GM18502 (cell line): ENCODE measurements around the gene CCDC71L.
"Not testable (repeated sequence)": the region's sequence is repeated elsewhere in the genome, so short reads cannot be mapped to it uniquely, and the experiment has no call there.

Experiments used
- ATAC-seq: cut with Tn5 transposase; IDR thresholded peaks from one replicate; pipeline ENCODE4 v1.9.1; 2021; ENCODE audit warnings: mild to moderate bottlenecking; ENCODE audit not compliant: unreplicated experiment, poor library complexity

The CCDC71L gene

DNA sequence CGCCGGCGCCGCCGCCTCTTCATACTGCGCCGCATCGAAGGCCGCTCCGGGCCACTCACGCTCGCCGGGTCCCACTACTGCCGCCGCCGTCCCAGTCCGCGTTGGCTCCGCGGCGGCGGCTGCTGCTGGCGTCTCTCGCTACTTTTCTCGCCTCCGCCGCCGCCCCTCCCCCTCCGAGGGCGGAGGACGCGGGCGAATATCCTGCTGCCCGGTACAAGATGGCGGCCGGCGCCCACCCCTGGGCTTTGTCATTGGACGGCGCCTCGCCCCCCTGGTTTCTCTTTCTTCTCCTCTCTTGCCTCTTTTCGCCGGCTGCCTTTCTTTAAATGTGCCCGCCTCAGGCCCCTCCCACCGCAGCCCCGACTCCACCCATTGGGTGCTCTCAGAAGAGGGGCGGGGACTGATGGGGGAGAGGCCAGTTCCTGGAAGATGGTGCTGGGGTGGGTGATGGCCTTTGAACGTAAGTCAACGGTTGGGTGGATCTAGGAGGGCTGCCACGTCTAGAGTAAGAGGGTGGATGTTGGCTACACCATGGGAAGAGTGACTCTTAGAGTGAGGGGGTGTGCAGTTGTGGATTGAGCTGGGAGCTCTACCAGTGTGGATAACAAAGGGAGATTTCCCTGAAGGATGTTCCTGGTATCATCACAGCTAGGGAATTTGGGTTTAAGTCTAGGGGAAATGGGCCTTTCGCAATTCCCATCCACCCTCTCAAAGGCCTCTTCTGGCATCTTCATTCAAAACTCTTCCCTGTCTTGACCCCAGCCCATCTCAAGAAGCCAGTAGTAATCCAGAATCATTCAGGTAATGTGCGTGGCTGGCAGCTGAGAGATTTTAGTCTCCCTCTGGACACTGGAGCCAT, at the start of gene CCDC71L:
Gene CCDC71L, minus strand, starts transcription at position 297 of the 859 bp plus-strand sequence. Its CDS starts 262 bp downstream, at position 35.
- peak; percentile 78 for ATAC-seq

DNA sequence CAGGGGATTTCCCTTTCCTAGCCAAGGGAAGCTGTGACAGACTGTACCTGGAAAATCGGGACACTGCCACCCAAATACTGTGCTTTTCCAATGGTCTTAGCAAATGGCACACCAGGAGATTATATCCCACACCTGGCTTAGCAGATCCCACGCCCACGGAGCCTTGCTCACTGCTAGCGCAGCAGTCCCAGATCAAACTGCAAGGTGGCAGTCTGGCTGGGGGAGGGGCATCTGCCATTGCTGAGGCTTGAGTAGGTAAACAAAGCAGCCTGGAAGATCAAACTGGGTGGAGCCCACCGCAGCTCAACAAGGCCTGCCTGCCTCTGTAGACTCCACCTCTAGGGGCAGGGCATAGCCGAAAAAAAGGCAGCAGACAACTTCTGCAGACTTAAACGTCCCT, 48.6 kb upstream of the CCDC71L start:
- ATAC-seq: not testable (repeated sequence)

DNA sequence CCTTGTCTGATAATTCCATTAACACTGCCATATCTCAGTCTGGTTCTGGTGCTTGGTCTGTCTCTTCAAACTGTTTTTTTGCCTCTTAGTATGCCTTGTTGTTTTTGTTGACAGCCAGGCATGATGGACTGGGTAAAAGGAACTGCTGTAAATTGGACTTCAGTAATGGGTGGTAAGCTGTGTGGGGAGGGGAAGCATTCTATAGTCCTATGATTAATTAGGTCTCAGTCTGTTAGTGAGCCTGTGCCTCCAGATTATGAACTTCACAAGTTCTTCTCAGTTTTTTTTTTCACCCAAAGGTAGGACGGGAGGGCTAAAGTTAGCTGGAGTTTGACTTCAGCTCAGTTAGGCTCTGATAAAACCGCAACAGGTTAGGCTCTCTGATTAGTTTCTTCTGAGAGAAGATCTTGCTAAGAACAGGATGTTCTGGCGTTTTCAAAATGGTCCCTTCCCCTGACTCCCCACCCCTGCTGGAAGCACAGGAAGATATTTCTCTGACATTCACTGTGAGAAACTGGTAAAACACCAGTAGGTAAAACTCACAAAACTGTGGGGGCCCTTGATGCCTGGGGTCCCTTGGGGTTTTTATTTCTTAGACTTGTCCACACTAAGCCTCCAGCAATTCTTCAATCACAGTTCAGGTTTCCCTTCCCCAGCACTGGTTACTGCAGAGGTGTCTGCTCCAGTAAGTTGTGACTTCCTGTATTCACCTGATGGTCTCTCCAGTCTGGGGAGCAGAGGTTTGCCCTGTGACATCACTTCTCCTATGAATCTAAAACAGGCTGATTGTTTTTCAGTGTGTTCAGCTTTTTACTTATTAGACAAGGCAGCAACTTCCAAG, 43.3 kb upstream of the CCDC71L start:
- peak; percentile 66 for ATAC-seq

DNA sequence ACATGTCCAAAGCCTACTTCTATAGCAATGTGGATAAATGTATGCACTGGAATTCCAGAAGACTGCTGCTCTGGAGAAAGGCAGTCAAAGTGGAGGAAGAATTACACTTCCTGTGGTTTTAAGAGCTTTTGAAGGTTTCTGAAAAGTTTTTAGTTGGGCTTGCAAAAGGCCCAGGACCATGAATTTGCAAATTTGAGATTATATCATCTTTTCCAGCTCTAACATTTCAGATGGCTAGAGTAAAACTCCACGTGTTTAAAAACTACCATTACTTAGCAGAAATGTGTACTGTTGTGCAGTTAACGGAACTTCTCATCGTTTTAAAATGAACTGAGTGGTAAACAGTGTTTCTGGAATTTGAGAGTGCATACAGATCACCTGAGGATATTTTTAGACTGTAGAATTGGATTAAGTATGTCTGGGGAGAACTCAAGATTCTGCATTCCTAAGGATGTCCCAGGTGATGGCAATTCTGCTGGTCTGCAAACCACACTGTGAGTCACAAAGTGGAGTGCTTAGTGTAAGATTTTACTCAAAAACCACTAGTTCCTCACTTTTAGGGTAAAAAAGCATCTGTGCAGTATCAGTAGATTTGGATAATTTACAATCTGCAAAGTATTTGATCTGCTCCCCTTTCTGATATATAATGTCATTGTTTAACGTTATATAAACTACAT, 32.9 kb upstream of the CCDC71L start:
- ATAC-seq: no peak

DNA sequence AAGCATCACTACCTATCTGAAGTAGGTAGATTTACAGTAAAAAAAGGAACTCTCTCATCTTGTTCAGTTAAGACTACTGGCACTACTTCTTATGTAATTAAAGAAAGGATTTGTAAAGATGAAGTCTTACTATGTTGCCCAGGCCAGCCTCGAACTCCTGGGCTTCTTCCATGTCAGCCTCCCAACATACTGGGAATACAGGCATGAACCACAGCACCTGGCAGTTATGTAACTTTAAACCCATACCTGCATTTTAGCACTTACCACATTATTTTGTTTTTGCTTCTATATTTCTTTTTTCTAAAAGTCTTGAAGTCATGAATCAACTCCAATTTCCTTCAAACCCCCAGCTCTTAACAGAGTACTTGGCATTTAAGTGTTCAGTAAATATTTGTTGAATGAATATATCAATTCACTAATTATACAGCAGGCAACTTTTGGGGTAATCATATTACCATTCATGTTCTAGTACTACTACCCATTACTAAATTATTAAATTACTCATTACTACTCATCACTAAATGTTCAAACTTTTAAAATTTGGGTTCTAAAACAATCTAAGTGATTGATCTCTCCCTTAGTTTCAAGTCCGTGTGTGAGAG, 31.6 kb upstream of the CCDC71L start:
- no peak for ATAC-seq

DNA sequence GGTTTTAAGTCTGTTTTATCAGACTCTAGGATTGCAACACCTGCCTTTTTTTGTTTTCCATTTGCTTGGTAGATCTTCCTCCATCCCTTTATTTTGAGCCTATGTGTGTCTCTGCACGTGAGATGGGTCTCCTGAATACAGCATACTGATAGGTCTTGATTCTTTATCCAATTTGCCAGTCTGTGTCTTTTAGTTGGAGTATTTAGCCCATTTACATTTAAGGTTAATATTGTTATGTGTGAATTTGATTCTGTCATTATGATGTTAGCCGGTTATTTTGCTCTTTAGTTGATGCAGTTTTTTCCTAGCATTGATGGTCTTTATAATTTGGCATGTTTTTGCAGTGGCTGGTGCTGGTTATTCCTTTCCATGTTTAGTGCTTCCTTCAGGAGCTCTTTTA, 27.2 kb upstream of the CCDC71L start:
- not testable (repeated sequence) for ATAC-seq

DNA sequence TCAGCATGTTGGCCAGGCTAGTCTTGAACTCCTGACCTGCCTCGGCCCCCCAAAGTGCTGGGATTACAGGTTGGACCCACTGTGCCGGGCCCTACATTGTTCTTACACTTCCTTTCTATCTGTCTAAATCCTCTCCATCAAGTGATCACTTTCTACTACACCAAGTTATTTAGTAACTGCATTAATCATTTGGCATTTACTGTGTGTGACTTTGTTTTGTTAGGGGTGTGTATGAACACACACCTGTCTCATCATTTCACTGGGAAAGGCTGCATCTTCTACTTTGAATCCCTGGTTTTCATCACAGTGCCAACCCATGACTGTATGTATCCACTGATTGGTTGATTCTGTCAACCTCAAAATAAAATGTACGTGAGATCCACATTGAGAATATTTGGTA, 23.0 kb upstream of the CCDC71L start:
- no peak for ATAC-seq

DNA sequence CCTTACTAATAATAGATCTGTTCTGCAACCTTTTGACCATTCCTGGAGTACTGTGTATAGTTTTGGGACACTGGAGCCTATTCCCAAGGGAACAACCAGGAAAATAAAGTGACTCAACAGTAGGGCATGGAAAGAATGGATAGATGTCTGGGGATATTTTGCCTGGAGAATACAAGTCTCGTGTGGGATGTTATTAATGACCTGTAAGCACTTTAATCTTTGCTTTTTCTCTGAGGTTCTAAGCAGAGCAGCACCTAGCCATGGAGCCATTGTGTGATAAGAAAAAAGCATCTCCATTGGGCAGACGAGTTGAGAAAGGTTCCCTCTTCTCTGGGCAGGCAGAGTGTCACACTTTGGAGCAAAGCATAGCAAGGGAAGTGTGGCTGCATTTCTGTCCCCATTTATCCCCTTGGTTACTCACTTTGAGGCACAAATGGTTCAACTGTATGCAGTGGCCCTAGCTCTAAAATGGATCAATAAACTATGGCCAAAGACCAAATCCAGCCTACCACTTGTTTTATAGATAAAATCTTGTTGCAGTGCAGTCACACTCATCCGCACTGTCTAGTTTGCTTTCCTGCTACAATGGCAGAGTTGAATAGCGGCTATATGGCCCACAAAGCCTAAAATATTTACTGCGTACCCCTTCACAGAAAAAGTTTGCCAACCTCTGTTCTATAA, 21.0 kb upstream of the CCDC71L start:
- ATAC-seq: no peak

DNA sequence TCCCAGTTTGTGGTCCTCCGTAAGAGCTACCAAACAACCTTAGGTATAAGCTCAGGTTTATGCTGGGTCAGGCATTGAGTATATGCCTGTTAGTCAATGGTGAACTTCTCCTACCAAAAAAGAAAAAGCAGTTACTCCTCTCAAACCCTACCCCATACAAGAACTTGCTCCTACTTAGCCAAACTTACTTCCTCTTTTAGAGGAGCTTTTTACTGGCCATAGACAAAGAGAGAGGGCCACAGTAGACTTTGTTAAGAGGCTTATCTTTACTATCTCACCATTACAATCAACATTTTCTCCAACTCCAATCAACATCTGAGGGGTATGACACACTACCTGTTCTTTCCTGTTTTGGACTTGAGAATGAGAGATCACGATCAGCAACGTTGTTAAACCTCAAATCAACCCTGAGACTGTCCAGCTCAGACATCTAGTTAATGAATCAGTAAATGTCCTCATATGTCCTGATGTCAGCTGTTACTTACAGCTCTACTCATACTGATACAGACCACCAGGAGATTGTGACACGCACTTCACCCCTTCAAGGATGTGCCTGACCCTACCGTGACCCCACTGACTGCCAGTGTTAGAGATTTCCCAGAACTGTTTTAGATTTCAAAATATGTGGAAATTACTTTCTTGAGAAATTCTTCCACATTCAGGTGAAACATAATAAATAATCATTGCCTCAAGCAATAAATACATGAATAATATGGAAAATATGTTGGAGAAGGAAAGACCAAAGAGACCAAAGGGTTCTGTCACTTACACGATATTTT, 18.4 kb upstream of the CCDC71L start:
- ATAC-seq: no peak

DNA sequence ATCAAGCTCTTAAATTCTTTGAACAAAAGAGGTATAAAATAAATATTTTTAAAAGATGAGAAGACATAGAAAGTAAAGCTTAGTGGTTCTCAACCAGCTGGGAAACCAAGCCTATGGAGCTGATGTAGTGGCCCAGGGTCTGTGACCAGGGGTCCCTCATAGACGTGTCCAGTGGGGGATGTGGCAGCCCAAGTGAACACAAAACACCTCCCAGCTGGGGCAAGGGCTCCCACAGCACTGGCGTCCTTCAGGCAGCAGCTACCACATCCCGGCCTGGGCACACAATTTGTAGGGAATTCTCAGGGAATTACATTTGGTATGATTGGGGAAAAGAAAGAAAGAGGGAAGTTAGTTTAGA, 17.8 kb upstream of the CCDC71L start:
- no peak for ATAC-seq

DNA sequence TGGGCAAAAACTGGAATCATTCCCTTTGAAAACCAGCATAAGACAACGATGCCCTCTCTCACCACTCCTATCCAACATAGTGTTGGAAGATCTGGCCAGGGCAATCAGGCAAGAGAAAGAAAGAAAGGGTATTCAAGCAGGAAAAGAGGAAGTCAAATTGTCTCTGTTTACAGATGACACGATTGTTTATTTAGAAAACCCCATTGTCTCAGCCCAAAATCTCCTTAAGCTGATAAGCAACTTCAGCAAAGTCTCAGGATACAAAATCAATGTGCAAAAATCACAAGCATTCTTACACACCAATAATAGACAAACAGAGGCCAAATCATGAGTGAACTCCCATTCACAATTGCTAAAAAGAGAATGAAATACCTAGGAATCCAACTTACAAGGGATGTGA, 15.5 kb upstream of the CCDC71L start:
- ATAC-seq: not testable (repeated sequence)

DNA sequence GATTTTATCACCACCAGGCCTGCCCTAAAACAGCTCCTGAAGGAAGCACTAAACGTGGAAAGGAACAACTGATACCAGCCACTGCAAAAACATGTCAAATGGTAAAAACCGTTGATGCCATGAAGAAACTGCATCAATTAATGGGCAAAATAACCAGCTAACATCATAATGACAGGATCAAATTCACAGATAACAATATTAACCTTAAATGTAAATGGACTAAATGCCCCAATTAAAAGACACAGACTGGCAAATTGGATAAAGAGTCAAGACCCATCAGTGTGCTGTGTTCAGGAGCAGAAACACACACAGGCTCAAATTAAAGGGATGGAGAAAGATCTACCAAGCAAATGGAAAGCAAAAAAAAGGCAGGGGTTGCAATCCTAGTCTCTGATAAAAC, 12.7 kb upstream of the CCDC71L start:
- not testable (repeated sequence) for ATAC-seq

DNA sequence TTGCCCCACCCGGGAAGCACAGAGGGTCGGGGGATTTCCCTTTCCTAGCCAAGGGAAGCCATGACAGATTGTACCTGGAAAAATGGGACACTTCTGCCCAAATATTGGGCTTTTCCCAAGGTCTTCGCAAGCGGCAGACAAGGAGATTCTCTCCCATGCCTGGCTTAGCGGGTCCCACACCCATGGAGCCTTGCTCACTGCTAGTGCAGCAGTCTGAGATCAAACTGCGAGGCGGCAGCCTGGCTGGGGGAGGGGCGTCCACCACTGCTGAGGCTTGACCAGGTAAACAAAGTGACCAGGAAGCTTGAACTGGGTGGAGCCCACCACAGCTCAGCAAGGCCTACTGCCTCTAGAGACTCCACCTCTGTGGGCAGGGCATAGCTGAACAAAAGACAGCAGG, 11.0 kb upstream of the CCDC71L start:
- ATAC-seq: not testable (repeated sequence)

DNA sequence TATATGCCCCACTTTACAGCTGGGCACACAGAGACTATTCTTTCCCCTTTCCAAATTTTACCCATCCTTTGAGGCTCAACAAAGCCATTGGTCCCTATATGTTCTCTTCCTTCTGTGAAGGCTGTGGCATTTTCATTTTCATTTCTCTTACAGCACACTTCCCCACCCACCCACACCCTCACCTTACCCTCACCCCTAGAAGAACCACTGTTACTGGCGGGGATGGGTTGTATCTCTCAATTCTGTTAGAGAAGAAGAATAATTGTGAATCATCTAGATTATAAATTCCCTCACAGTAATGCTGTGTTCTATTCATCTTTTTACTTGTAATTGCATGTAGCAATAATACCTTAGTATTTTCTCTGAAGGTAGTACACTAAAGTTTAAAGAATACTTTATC, 10.2 kb upstream of the CCDC71L start:
- ATAC-seq: no peak

DNA sequence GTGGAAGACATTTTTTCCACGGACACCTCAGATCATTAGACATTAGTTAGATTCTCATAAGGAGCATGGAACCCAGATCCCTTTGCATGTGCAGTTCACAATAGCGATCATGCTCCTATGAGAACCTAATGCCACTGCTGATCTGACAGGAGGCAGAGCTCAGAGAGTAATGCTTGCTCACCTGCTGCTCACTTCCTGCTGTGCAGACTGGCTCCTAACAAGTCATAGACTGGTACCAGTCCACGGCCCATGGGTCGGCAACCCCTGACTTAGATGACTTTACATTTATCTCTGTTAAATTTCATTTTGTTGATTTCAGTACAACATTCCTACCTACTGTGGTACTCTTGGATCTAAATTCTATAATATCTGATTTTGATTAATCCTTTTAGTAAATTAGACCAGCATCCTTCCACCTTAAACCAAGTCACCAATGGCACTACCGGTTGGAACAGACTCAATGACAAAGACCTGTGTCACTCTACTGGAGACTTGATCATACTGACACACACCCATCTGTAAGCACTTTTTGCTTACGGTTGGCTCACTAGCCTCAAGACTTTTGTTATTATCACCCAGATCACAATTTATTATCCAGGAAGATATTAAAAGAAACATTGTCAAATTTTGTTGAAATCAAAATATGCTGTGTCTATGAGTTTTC, 8.0 kb upstream of the CCDC71L start:
- ATAC-seq: no peak

DNA sequence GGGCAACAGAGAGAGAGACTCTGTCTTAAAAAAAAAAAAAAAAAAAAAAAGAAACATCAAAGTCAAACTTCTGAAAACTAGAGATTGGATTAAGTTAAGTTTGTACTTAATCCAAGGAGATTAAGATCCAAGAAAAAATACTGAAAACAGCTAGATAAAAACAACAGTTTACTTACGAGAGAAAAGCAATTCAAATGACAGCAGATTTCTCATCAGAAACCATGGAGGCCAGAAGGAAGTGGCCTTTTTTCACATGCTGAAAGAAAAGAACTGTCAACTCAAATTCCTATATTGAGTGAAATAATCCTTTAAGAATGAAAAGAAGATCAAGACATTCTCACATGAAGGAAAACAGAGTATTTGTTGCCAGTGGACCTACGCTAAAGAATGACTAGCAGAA, 5.4 kb upstream of the CCDC71L start:
- ATAC-seq: no peak

DNA sequence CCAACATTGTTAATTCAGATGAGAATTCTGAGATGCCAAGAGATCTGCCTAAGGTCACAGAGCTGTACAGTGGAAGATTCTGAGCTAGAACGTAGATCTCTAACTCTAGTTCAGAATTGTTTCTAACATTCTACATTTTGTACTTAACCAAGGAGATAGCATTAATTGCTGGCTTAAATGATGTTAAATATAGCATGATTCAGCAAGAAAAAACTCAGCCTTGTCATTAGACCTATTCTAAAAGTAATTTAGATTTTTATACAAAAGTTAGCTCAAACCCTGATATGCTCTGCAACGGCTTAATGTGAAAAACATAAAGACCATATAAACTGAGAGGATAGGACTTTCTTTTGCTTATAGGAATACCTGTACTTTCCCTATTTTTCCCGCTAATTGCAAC, 3.4 kb upstream of the CCDC71L start:
- no peak for ATAC-seq

DNA sequence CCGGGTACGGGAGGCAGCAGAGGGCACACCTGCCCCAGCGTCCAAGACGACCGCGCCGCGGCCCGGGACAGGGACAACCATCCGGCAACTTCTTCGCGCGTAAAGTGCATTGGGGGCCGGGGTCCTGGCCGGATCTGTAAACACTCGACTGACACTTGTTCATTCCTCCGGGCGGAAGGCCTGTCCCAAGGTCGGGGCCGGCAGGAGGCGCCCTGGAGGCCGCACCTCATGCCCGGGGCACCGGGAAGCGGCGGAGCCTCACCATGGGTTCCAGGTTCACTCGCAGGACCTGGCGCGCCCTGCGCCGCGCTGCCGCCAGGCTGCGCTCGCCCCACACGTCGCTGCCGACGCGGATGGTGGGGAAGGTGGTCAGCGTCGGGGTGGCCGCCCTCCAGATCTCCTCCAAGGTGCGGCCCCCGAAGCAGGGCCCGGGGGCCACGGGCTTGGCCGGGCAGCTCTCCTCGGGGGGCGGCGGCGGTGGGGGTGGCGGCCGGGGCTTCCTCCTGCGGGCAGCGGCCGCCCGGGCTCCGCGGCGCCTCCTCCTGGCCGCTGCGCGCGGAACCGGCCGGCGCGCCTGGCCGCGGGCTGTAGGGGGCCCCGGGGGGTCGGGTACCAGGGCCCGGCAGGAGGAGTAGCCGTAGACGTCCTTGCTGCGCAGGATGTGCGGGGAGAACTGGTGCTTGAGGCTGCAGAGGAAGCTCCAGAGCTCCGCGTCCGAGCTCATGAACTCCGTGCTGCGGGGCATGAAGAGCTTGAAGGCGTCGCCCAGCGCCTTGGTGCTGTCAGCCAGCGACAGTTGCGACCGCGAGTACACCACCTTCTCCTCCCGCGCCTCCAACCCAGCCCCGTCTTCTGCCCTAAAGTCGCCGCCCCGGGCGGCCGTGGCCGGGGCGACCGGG, 746 bp downstream of the CCDC71L start:
- ATAC-seq: peak; percentile 68
